Transverse colon (tissue), 4 donors: ENCODE results near the gene VPS51. TPM values are rescaled to one million over a fixed set of nuclear protein-coding genes. Genes with fewer than 3 reads are reported as not detected.
A peak's percentile ranks its signal among the peaks of the same experiment; 100 is the strongest.

Source experiments
- DNase-seq: peaks from one replicate; pipeline ENCODE4 v3.0.0-alpha.2; 2019
- H3K27ac ChIP-seq, 4 donors: fragments of 200-600 bp; sonication (generic); 2 replicates each; pipeline ENCODE4 v1.5.1; 2016 to 2018; ENCODE audit warnings: inconsistent platforms in 4 of 4
- H3K27me3 ChIP-seq: fragments of 200-600 bp; sonication (generic); 2 replicates; pipeline ENCODE4 v1.5.1; 2017; ENCODE audit warnings: inconsistent platforms
- H3K36me3 ChIP-seq, 4 donors: fragments of 200-600 bp; sonication (generic); 2 replicates each; pipeline ENCODE4 v1.5.1; 2017 to 2019; ENCODE audit warnings: inconsistent platforms in 4 of 4
- H3K4me1 ChIP-seq, 4 donors: fragments of 200-600 bp; sonication (generic); 2 replicates each; pipeline ENCODE4 v1.5.1; 2017 to 2020; ENCODE audit warnings: inconsistent platforms in 4 of 4
- H3K4me3 ChIP-seq, 4 donors: fragments of 200-600 bp; sonication (generic); 1 replicate in 1 of 4; 2 replicates in 3 of 4; pipeline versions ENCODE4 v1.5.1 to v1.6.1; 2017 to 2019; ENCODE audit warnings: inconsistent platforms in 4 of 4
- H3K9me3 ChIP-seq, 2 donors: fragments of 200-600 bp; sonication (generic); 2 replicates each; pipeline ENCODE4 v1.5.1; 2017 to 2019; ENCODE audit warnings: inconsistent platforms in 2 of 2
- EP300 ChIP-seq: sonication (generic); formaldehyde crosslinking; IDR thresholded peaks from one replicate; pipeline ENCODE4 v1.6.1; 2017; ENCODE audit warnings: antibody characterized with exemption, low read depth
- POLR2A ChIP-seq: fragments of 450-650 bp; IDR thresholded peaks from one replicate; pipeline ENCODE4 v1.6.1; 2016; ENCODE audit warnings: antibody characterized with exemption, mild to moderate bottlenecking, moderate library complexity
- POLR2AphosphoS5 ChIP-seq, 3 donors: sonication (generic); formaldehyde crosslinking; IDR thresholded peaks; one replicate each; pipeline ENCODE4 v1.6.1; 2016; ENCODE audit warnings: antibody characterized with exemption in 3 of 3
- WGBS, 2 donors: methylation state at CpG; one replicate each; pipeline ENCODE4 v1.1.5; 2018; ENCODE audit warnings: low coverage in 1 of 2; 5-methylcytosine and 5-hydroxymethylcytosine counted together
- in situ Hi-C, 4 donors: fragments of 200-750 bp; cut with MboI; loops; one replicate each; pipeline versions ENCODE4 v1.15.0 to v1.15.1; 2017; ENCODE audit warnings: low sequenced_read_pairs in 3 of 4, low pct_ligation_motif_present in 1 of 4, low pct_unique_long_range_greater_than_20kb in 1 of 4
- intact Hi-C: fragments of 100-400 bp; cut with DNase I; formaldehyde crosslinking; loops from one replicate; pipeline ENCODE4 v1.15.1; 2023; ENCODE audit warnings: low total_unique reads
- total RNA-seq, 4 donors: library from RNA; depleted of rRNA; stranded (reverse); fragments of >200 nt; gene quantifications; one replicate each; pipeline ENCODE4 v1.1.0, GENCODE V29; 2016
- TF ChIP-seq, protein P1 (sequence below), 5 experiments: fragments of 200-600 bp in 3 of 5; fragments of 450-650 bp in 2 of 5; sonication (generic) in 3 of 5; IDR thresholded peaks; 1 replicate in 2 of 5; 2 replicates in 3 of 5; pipeline ENCODE4 v1.5.1; 2016 to 2017; ENCODE audit warnings: antibody characterized with exemption in 5 of 5, inconsistent platforms in 3 of 5, mild to moderate bottlenecking in 2 of 5, moderate library complexity in 1 of 5

Gene VPS51
- total RNA-seq, 4 donors from 2014 or later = 252 to 560 (median 437) TPM

DNA sequence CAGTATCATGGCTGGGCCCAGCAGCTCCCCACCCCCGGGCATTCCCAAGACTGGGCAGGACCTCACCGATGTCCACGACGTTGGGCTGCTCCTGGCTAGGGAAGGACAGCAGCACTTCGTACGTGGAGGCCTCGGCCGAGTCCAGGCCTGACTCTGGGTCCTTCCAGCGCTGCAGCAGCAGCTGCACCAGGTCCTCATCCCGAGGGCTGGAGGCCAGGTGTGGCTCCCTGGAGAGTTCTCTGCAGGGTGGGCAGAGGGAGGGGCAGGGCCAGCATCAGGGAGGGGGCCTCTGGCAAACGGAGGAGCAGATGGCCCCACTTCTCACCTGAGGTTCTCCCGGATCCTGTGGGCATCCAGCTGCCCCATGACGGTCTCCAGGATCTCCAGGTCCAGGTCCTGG lies 38.0 kb upstream of the VPS51 start:
- in situ Hi-C loops (no loop called here), intact Hi-C loops (no loop called here)
- WGBS, 2 donors = 79% methylated on average over 13 of the region's 13 CpGs; no CpG with 5 or more reads in 1 of the 2 donors
- Histone ChIP-seq H3K27ac (no peak overlapping the region), H3K4me3 (no peak overlapping the region), H3K4me1 (peaks cover 0 to 7% (median 0%) of the 10 kb centered on the region in 4 donors), H3K9me3 (no peaks in the 10 kb centered on the region), H3K36me3 (no peaks in the 10 kb centered on the region), H3K27me3 (no peaks in the 10 kb centered on the region)
- TF ChIP-seq, protein P1, sequence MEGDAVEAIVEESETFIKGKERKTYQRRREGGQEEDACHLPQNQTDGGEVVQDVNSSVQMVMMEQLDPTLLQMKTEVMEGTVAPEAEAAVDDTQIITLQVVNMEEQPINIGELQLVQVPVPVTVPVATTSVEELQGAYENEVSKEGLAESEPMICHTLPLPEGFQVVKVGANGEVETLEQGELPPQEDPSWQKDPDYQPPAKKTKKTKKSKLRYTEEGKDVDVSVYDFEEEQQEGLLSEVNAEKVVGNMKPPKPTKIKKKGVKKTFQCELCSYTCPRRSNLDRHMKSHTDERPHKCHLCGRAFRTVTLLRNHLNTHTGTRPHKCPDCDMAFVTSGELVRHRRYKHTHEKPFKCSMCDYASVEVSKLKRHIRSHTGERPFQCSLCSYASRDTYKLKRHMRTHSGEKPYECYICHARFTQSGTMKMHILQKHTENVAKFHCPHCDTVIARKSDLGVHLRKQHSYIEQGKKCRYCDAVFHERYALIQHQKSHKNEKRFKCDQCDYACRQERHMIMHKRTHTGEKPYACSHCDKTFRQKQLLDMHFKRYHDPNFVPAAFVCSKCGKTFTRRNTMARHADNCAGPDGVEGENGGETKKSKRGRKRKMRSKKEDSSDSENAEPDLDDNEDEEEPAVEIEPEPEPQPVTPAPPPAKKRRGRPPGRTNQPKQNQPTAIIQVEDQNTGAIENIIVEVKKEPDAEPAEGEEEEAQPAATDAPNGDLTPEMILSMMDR (IDR thresholded peaks at IDR 0.05) = no peak
- TF ChIP-seq EP300 (no peak), POLR2A (no peak), POLR2AphosphoS5 (IDR thresholded peaks at IDR 0.05) (no peak)
- DNase-seq = no peak

DNA sequence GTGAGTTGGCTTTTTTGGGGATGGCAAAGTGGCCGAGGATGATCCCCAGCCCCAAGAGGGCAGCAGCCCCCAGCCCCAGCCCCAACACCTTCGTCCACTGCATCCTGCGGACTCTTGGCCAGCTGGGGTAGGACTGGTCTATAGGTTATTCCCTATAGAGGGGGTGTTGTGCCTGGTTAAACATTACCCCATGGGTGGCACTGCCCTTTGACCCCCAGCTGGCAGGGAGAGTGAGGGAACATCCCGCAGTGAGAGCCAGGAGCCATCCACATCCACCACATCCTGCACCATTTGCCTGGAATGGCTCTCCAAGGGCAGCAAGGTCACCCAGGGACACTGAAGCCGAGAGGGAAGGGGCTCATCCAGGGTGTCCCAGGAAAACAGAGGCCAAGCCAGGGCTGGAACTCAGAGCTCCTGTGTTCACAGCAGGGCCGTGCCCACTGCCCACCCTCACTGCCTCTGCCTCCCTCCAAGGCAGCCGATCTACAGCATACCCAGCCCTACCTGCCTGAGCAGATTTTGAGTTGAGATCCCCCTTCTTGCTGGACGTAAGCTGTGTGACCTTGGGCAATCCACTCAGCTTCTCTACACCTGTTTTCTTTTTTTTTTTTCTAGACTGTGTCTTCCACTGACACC lies 37.5 kb upstream of the VPS51 start, which contains the start of gene NAALADL1:
Gene NAALADL1, minus strand, starts transcription at position 135 of the 636 bp plus-strand sequence. Its CDS starts 32 bp downstream, at position 103.
- H3K27ac ChIP-seq = no peak within 1 kb of the TSS
- in situ Hi-C loops = no loop called here
- H3K36me3 ChIP-seq = no peaks in the 10 kb centered on the region
- peaks cover 0 to 7% (median 0%) of the 10 kb centered on the region in 4 donors for H3K4me1 ChIP-seq
- H3K9me3 ChIP-seq = no peaks in the 10 kb centered on the region
- intact Hi-C loops = no loop called here
- no peaks in the 10 kb centered on the region for H3K27me3 ChIP-seq
- DNase-seq = peak; percentile 41
- H3K4me3 ChIP-seq = no peak within 1 kb of the TSS
- 69% methylated on average over 8 of the region's 8 CpGs; no CpG with 5 or more reads in 1 of the 2 donors for WGBS, 2 donors
- TF ChIP-seq, protein P1 (IDR thresholded peaks at IDR 0.05) = no peak
- no peak for TF ChIP-seq EP300
- no peak for TF ChIP-seq POLR2AphosphoS5 (IDR thresholded peaks at IDR 0.05)
- no peak for TF ChIP-seq POLR2A

DNA sequence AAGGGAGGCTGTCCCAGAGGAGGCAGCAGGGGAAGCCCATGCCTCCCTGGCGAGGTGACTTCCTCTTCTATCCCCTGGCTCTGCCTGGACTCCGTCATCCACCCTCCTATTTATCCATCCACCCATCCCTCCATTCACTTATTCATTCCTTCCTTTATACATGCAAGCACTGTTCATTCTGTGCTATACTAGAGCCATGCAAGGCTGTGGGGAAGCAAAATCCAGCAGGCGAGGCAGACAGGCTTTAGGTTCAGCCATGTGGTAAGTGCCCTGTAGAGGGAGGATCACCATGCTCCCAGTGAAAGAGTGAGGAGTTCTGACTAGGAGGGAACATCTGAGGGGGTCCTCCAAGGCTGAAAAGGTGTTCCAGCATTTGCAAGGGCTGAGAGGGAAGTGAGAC lies 36.5 kb upstream of the VPS51 start:
- no peak overlapping the region for H3K27ac ChIP-seq
- TF ChIP-seq POLR2A (no peak), EP300 (no peak), POLR2AphosphoS5 (IDR thresholded peaks at IDR 0.05) (no peak)
- TF ChIP-seq, protein P1 (IDR thresholded peaks at IDR 0.05) = no peak
- intact Hi-C loops (no loop called here), in situ Hi-C loops (no loop called here)
- no peak overlapping the region for H3K4me3 ChIP-seq
- WGBS, 2 donors = 72 to 80% methylated on average over 1 to 3 of the region's 3 CpGs
- H3K4me1 ChIP-seq = peaks cover 0 to 7% (median 0%) of the 10 kb centered on the region in 4 donors
- no peaks in the 10 kb centered on the region for H3K36me3 ChIP-seq
- H3K27me3 ChIP-seq = no peaks in the 10 kb centered on the region
- no peak for DNase-seq
- no peaks in the 10 kb centered on the region for H3K9me3 ChIP-seq

DNA sequence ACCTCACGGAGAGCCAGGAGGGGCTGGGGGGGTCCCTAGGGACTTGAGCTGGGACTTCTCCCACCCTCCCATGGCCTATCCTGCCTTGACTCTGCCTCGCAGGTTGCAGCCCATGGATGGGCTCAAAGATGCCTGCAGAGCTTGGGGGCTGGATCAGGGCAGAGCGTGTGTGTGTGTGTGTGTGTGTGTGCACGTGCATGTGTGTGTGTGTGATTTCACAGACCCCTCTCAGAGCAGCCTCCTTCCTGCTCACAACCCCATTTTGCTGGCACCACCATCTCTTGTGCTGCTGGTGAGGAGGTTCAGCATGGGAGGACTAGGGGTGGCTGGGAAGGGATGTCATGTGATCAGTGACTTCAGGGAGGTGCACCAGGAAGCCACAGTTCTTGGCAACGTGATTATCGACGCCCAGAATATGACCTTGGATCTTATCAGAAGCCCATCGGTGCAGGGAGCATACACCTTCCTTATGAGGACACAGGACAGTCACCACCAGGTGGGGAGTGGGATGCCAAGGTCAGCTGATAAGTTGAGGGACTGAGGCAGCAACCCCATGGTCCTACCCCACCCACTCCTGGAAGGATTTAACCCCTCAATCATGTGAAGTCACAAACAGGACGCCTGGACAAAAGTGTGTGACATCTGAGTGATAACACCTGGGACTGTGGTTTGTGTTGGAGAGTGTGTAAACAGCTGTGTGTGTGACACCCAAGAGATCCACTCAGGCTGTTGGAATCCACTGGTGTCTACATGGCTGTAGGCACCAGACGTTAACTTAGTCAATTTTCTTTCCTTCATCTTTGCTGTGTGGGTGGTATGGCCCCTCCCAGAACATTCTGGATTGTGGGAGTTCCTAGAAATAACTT lies 35.8 kb upstream of the VPS51 start:
- intact Hi-C loops = no loop called here
- H3K4me3 ChIP-seq = no peak overlapping the region
- no peaks in the 10 kb centered on the region for H3K27me3 ChIP-seq
- in situ Hi-C loops = no loop called here
- no peaks in the 10 kb centered on the region for H3K36me3 ChIP-seq
- no peak for DNase-seq
- H3K4me1 ChIP-seq = peaks cover 0 to 7% (median 0%) of the 10 kb centered on the region in 4 donors
- H3K27ac ChIP-seq = no peak overlapping the region
- WGBS, 2 donors = 7 to 47% methylated on average over 3 to 10 of the region's 10 CpGs
- TF ChIP-seq POLR2A = no peak
- TF ChIP-seq, protein P1 (IDR thresholded peaks at IDR 0.05) = no peak
- TF ChIP-seq EP300 = no peak
- no peak for TF ChIP-seq POLR2AphosphoS5 (IDR thresholded peaks at IDR 0.05)
- H3K9me3 ChIP-seq = no peaks in the 10 kb centered on the region
